Glomerular visceral epithelial cell (primary cell): ENCODE measurements around the gene GNB2.

Source experiments
- DNase-seq: peaks from one replicate; pipeline ENCODE4 v3.0.0-alpha.2; 2016; ENCODE audit errors: extremely low spot score

The GNB2 gene

GRCh38 chr7:100673302-100673941, at the start of gene GNB2:
TSS of gene GNB2 (plus strand) at chr7:100673740. CDS start at chr7:100676266, 2,526 bp downstream.
- DNase-seq = peak; percentile 98

DNA sequence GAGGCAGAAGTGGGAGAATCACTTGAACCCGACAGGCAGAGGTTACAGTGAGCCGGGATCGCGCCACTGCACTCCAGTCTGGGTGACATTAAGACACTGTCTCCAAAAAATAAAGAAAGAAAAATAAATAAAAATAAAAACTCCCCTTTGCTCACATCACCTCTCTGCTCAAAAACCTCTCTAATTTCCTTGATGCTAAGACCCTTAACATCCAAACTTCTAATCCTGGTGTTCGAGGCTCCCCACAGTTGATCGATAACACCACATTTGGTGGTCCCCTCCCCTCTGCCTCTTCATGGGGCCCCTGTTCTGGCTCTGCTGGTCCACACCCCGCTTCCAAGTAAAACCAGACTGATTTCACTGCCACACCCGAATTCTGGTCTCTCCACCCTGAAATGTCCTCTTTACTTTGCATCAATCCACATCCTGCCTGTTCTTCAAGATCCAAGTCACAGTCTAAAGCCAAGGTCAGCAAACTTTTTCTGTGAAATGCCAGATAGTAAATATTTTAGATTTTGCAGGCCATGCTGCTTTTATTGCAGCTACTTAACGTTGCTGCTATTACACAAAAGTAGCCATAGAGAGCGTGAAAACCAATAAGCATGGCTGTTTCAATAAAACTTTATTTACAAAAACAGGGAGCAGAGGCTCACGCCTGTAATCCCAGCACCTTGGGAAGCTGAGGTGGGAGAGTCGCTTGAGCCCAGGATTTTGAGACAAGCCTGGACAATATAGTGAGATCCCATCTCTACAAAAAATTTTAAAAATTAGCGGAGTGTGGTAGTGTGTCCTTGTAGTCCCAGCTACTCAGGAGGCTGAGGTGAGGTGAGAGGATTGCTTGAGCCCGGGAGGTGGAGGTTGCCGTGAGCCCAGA, 49.4 kb upstream of the GNB2 start:
- no peak for DNase-seq

- DNase-seq = no peak
These were observed 47.5 kb upstream of the GNB2 start for GRCh38 chr7:100626055-100626454.

- DNase-seq = peak; percentile 81
These were observed 46.9 kb upstream of the GNB2 start for GRCh38 chr7:100626530-100627237.

GRCh38 chr7:100627238-100627549, 46.3 kb upstream of the GNB2 start:
- DNase-seq = no peak

DNA sequence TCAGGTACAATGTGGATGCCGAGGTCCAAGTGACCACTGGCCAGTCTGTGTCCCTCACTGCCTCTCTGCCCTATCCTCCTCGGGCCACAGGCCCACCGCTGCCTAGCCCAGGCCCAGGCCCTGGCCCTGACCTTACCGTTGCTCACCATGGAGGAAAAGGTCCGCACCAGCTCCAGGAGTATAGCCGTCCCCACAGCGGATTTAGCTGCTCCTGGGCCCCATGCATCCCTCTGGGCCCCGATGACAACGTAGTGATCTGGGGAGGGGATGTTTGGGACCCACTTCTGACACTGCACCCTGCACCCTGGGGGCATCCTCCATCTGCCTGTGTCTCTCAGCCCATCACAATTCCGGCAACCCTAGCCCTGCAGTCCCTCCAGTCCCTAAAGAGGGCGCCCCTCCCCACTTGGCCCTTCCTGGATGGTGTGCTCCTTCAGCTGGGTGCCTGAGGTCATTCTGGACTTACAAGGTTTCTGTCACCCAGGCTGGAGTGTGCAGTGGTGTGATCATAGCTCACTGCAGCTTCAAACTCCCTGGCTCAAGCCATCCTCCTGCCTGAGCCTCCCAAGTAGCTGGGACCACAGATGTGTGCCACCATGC, 44.3 kb upstream of the GNB2 start:
- DNase-seq = no peak

GRCh38 chr7:100630066-100630465, 43.5 kb upstream of the GNB2 start:
- DNase-seq = no peak

DNA sequence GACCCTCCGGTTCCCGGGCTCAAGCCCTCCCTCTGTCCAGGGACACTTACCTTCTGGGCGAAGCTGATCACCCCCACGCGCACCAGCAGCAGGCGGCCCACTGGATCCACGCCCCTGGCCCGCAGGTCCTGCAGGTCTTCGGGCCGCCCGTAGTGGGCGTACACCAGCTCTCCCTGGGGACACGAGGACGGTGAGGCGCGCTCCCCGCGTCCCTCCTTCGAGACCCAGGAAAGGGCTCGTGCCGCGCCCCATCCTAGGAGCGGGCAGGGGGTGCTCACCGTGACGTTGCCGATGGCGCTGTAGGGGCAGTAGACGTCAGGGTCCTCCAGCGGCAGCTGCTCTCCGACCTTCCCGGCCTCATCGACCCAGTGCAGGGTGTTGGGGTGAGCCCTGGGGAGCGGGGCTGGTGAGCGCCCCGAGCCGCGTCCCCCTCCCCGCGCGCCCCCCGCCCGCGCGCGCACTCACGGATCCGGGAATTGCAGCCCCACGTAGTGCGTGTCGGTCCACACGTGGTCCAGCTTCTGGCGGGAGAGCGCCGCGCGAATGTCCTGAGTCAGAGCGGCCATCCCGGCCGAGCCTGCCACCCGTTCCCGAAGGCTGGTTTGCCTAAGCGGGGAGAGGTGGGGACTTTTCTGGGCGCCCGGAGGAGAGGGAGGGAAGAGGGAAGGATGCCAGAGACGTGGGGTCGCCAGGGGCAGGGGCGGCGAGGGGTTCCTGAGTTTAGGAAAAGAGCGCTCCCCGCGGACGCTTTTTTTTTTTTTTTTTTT, 40.4 kb upstream of the GNB2 start:
- DNase-seq = no peak

DNA sequence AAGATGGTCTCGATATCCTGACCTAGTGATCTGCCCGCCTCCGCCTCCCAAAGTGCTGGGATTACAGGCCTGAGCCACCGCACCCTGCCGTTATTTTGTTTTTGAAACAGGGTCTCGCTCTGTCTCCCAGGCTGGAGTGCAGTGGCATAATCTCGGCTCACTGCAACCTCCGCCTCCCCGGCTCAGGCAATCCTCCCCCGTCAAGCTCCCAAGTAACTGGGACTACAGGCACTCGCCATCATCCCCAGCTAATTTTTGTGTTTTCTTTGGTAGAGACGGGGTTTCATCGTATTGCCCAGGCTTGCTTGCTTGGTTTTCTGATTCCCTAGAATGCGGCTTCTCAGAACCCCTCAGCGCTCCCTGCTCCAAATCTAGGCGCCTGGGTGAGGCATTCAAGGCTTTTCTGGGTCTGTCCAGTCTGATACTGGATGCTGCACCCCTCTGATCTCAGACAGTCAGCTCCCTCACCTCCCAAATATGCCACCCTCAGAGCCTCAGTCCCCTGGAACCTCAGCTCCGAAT, 33.5 kb upstream of the GNB2 start:
- DNase-seq = no peak

DNA sequence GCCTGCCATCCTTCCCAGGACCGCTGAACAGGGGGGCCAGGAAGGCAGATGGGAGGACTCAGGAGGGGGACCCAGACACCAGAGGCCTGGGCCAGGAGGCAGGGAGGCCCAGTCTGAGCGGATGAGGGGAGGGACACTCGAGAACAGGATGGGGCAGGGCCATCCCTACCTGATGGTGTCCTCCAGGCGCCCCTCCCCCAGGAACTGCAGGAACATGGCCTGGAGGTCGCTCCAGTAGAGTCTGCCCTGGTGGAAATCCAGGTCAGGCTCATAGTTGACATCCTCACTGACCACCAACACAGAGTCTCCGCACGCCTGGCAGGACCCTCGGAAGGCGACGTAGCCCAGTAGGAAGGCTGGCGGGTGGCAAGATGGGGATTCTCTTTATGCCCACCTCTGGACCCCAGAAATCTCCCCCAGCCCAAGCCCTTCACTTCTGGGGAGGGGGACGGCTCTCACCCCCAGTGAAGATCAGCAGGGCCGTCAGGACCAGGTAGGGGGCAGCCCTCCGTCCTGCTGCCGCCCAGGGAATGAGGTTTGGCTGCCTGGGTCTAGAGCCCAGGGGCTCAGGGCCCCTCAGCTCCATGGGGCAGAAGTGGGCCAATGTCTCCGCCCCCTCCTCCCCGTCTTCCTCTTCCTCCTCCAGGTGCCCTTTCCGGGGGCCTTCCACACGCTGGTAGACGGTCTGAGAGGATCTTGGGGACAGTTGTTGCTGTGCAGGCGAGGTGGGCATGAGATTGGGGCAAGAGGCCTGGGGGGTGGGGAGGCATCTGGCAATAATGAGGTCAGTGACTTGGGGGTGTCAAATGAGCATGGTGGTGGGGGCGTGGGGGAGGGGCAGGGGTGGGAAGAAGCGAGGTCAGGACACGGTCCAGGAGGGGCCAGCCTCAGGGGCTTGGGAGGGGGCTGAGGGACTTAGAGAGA, 32.8 kb upstream of the GNB2 start:
- DNase-seq = no peak

DNA sequence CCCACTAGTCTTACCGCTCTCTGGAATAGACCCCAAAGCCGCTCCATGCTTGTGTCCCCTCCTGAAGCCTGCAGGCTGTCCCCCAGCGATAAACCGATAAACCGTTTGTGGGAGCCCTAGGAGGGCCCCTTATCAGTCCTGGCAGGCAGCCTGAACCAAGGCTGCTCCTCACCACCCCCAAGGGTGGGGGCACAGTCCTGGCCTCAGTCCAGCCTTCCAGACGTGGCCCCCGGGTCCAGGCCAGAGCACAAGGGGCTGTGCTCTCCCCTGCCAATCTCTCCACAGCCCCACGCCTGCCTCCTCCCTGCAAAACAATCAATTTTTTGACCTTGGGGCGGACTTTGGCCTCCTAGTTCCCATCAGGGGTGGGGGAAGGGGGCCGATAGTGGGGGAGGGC, 32.1 kb upstream of the GNB2 start, which contains the start of gene TFR2:
TFR2 (minus strand) TSS at position 90 of the 397 bp plus-strand sequence; CDS start at position 47, 43 bp downstream.
- DNase-seq = no peak

DNA sequence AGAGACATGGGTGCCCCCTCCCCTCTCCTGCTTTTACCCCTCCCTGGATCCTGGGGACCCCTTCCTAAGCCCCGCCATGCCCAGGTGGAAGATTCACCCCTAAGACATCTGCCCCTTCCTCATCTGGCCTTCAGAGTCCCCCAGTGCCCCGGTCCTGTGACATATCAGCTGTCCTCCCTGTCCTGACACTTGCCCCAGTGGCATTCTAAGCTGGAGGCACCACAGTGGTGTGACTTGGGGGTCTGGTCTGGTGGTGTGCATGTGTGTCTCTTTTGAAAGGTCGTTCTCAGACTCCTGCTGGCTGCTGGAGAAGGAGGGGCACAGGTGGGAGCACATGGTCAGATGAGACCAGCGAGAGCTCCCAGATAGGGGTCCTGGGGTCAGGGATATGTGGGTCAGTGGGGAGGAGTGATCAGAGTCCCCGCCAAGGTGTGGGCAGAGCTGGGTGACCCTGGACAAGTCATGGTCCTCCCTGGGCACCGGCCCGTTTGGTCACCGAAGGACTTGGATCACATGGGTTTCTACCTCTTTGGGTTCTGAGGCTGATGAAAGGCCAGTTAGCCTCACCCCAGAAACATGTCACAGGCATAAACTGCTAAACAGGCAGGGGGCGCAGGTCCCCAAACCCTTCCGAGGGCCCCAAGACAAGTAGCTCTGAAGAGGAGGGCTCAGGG, 31.5 kb upstream of the GNB2 start:
- DNase-seq = no peak

- no peak for DNase-seq
These were observed 31.0 kb upstream of the GNB2 start for GRCh38 chr7:100642534-100642907.

DNA sequence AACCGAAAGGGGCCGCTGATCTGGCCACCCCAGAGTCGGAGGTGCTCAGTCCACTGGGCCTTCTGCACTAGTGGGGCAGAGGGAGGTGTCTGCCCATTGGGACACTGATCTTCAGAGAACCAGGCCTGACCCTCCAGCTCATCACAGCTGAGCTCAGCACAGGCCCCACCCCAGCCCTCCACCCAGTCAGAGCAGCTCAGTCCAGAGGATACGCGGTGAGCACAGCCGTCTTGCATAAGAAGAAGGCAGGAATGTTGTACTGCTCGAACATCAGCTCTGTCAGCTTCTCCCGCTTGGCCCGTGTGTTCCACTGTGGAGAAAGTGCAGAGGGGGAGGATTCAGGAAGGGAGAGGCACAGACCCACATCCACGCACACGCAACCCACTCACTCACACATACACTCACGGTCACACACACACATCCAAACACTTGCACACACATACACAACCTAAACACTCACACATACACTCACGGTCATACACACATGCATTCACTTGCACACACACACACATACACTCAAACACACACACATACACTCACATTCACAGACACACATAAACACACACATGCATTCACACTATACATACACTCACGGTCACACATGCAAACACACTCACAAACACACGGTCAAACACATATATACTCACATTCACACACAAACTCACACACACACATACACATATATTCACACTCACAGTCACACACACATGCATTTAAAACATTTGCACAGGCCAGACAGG, 23.5 kb upstream of the GNB2 start:
- no peak for DNase-seq

DNA sequence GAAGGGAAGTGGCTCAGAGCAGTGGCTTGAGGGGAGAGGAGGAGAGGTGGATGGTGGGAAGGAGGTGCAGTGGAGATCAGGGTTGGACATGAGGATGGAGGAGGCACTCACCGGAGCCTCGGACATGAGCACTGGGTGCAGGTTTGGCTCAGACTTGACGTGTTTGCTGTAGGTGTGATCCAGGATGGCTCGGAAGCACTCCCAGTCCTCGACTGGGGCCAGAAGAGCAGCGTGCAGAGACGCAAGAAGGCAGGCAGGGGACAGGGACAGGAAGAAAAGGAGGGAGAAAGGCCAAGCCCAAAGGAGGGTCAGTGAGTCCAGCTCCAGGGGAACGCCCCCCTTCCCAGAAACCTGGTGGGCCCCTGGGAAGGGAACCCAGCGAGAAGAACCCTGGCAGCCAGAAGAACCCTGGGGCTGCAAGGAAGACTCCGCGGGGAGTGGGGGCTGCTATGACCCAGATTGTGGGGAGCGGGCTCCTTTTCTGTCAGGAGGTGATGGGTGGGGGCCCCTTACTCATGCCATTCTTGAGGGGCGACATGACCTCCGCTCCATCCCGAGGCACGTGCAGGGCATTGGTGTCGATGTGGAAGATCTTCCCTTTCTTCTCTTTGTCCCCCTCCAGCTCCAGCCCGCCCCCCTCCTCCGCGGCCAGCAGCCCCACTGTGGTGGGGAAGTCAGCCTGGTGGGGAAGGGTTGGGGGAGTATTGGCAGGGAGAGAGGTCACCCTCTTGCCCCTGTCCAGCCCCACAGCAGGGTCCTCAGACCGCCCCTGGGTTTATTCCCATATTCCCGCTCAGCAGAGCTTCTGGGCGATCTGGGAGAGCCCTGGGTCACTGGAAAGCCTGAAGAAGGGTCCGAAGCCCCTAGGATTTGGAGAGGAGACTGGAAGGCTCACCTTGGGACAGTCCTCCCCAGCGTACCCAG, 18.4 kb upstream of the GNB2 start:
- DNase-seq = no peak

- DNase-seq = no peak
These were observed 17.4 kb upstream of the GNB2 start, which contains the start of gene ACTL6B for GRCh38 chr7:100655908-100656674. TSS of gene ACTL6B (minus strand) at chr7:100656448. CDS start at chr7:100656354, 94 bp downstream.
